B cell (primary cell): ENCODE results near the gene SPPL2A.
"Not testable (repeated sequence)": the region's sequence is repeated elsewhere in the genome, so short reads cannot be mapped to it uniquely, and the experiment has no call there.

ENCODE experiments used
- EZH2 ChIP-seq: IDR thresholded peaks from 2 replicates; pipeline ENCODE4 v1.6.1; 2012; ENCODE audit warnings: borderline replicate concordance, low read depth, mild to moderate bottlenecking, moderate library complexity, low read length; ENCODE audit not compliant: insufficient read depth, poor library complexity, severe bottlenecking
- TF ChIP-seq, protein P1 (sequence below): fragments of 200-600 bp; IDR thresholded peaks from one replicate; pipeline ENCODE4 v1.8.0; 2022; ENCODE audit warnings: antibody characterized with exemption, mild to moderate bottlenecking

DNA sequence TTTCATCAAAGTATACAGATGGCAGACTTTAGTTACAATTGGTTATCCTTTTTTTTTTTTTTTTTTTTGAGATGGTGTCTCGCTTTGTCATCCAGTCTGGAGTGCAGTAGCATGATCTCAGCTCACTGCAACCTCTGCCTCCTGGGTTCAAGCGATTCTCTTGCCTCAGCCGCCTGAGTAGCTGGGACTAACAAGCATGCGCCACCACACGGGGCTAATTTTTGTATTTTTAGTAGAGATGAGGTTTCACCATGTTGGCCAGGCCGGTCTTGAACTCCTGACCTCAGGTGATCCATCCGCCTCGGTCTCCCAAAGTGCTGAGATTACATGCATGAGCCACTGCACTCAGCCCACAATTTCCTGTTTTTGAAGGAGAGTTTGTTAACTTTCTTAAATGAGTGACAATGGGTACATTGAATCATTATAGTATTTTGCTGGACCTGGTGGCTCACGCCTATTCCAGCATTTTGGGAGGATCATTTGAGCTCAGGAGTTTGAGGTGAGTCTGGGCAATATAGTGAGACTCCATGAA is 70.8 kb downstream of the SPPL2A start:
- TF ChIP-seq, protein P1, sequence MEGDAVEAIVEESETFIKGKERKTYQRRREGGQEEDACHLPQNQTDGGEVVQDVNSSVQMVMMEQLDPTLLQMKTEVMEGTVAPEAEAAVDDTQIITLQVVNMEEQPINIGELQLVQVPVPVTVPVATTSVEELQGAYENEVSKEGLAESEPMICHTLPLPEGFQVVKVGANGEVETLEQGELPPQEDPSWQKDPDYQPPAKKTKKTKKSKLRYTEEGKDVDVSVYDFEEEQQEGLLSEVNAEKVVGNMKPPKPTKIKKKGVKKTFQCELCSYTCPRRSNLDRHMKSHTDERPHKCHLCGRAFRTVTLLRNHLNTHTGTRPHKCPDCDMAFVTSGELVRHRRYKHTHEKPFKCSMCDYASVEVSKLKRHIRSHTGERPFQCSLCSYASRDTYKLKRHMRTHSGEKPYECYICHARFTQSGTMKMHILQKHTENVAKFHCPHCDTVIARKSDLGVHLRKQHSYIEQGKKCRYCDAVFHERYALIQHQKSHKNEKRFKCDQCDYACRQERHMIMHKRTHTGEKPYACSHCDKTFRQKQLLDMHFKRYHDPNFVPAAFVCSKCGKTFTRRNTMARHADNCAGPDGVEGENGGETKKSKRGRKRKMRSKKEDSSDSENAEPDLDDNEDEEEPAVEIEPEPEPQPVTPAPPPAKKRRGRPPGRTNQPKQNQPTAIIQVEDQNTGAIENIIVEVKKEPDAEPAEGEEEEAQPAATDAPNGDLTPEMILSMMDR, result not testable (repeated sequence)
- not testable (repeated sequence) for TF ChIP-seq EZH2
